H1 (cell line): ENCODE measurements around the gene RD3L. TPM values are rescaled to one million over a fixed set of nuclear protein-coding genes. Genes with fewer than 3 reads are reported as not detected.

Experiments used
- CHD7 ChIP-seq: fragments of 300-600 bp; sonication (generic); IDR thresholded peaks from 2 replicates; pipeline ENCODE4 v1.7.1; 2012; ENCODE audit warnings: low read length, moderate library complexity, mild to moderate bottlenecking, inconsistent platforms; ENCODE audit not compliant: insufficient replicate concordance
- polyA plus RNA-seq, 7 experiments: library from polyadenylated mRNA; depleted of rRNA in 3 of 7; stranded (reverse) in 5 of 7; unstranded in 2 of 7; fragments of >200 nt in 5 of 7; fragments of 200-250 nt in 2 of 7; gene quantifications; 1 replicate in 5 of 7; 2 replicates in 1 of 7; 4 replicates in 1 of 7; pipeline versions ENCODE4 v1.2.1 to v1.2.3, GENCODE V29; 2011 to 2013; ENCODE audit warnings: missing spikeins in 2 of 7, mixed read lengths in 2 of 7
- total RNA-seq: library from RNA; stranded (reverse); fragmentation: NEBNext Ultra II Directional; extraction: Animal tissue kit (Norgen Biotek cat#: 25700); gene quantifications from 2 replicates; pipeline ENCODE4 v1.2.1, GENCODE V29; 2021

Gene RD3L
- total and polyA plus RNA-seq, 2 of the 8 experiments (the other 6 are each of a cell fraction or from before 2014, with no cell fraction given) = not detected

GRCh38 chr14:103941462-103941861 is 867 bp downstream of the RD3L start (continued):
- no peak for TF ChIP-seq CHD7
